Naive thymus-derived CD8-positive, alpha-beta T cell (primary cell): ENCODE results near the gene ARPC1B. TPM values are rescaled to one million over a fixed set of nuclear protein-coding genes. Genes with fewer than 3 reads are reported as not detected.
"Not testable (repeated sequence)": the region's sequence is repeated elsewhere in the genome, so short reads cannot be mapped to it uniquely, and the experiment has no call there.

Experiments
- ATAC-seq, 2 donors: fragments of 150-1000 bp; cut with Tn5 transposase in 1 of 2; sonication (Bioruptor Pico), chemical (Tn5 transposase) in 1 of 2; 1 replicate in 1 of 2; 2 replicates in 1 of 2; pipeline ENCODE4 v1.10.0; 2021; ENCODE audit warnings: mild to moderate bottlenecking in 2 of 2, moderate library complexity in 2 of 2
- POLR2A ChIA-PET: fragments of 350-600 bp; sonication (Branson Sonifier 250); formaldehyde crosslinking; loops from one replicate; lab custom pipeline; 2021; ENCODE audit warnings: antibody characterized with exemption; lab: Charles Lee
- DNase-seq, 10 donors: peaks; one replicate each; pipeline versions ENCODE4 v3.0.0 to v3.0.0-alpha.2; 2020 to 2022
- H3K27ac Mint-ChIP-seq, 10 donors: one replicate each; pipeline ENCODE4 v1.8.0; 2020 to 2022; ENCODE audit warnings: mild to moderate bottlenecking in 10 of 10, mixed read lengths in 10 of 10, moderate library complexity in 4 of 10, inconsistent platforms in 1 of 10
- H3K27me3 Mint-ChIP-seq, 5 donors: one replicate each; pipeline ENCODE4 v1.8.0; 2021 to 2022; ENCODE audit warnings: mixed read lengths in 5 of 5
- H3K36me3 Mint-ChIP-seq, 3 donors: one replicate each; pipeline ENCODE4 v1.8.0; 2020 to 2022; ENCODE audit warnings: mixed read lengths in 3 of 3, mild to moderate bottlenecking in 2 of 3, inconsistent platforms in 1 of 3
- H3K4me1 Mint-ChIP-seq, 4 donors: one replicate each; pipeline ENCODE4 v1.8.0; 2021 to 2022; ENCODE audit warnings: mixed read lengths in 4 of 4
- H3K4me3 Mint-ChIP-seq, 10 donors: one replicate each; pipeline ENCODE4 v1.8.0; 2020 to 2022; ENCODE audit warnings: mild to moderate bottlenecking in 10 of 10, mixed read lengths in 10 of 10, moderate library complexity in 6 of 10, inconsistent platforms in 1 of 10
- H3K9me3 Mint-ChIP-seq, 9 donors: one replicate each; pipeline ENCODE4 v1.8.0; 2020 to 2022; ENCODE audit warnings: mixed read lengths in 9 of 9, mild to moderate bottlenecking in 3 of 9, inconsistent platforms in 1 of 9, moderate library complexity in 1 of 9
- polyA plus RNA-seq, 3 donors: library from polyadenylated mRNA; unstranded; fragments of 300-500 nt; fragmentation: Illumina TruSeq; gene quantifications; one replicate each; pipeline ENCODE4 v1.2.3, GENCODE V29; 2021
- total RNA-seq, 8 experiments: library from RNA in 2 of 8; stranded (reverse) in 2 of 8; gene quantifications; one replicate each; pipeline ENCODE4 v1.2.3 and lab custom pipeline; 2021 to 2026

ARPC1B gene
- total and polyA plus RNA-seq, 5 experiments from 2014 or later, result 165 to 712 (median 597) TPM

- peak in 1 of 2 donors; percentile 13 for ATAC-seq
- H3K27me3 Mint-ChIP-seq, result no peaks in the 10 kb centered on the region
- no peak overlapping the region for H3K4me3 Mint-ChIP-seq
- POLR2A ChIA-PET, result no interaction called here
- H3K36me3 Mint-ChIP-seq, result peaks cover 0 to 85% (median 8%) of the 10 kb centered on the region in 3 donors
- peak overlapping the region in 2 of 10 donors; percentile 51 to 69 for H3K27ac Mint-ChIP-seq
- no peak for DNase-seq
- peaks cover 0 to 7% (median 2%) of the 10 kb centered on the region in 4 donors for H3K4me1 Mint-ChIP-seq
- no peaks in the 10 kb centered on the region for H3K9me3 Mint-ChIP-seq
Measured at GRCh38 chr7:99420986-99421385, 46.5 kb downstream of the ARPC1B start.

- Mint-ChIP-seq H3K4me3 (no peak overlapping the region), H3K27ac (peak overlapping the region in 6 of 10 donors; percentile 14 to 90 (median 64)), H3K36me3 (peaks cover 0 to 77% (median 5%) of the 10 kb centered on the region in 3 donors), H3K27me3 (no peaks in the 10 kb centered on the region), H3K4me1 (peaks cover 0 to 7% (median under 1%) of the 10 kb centered on the region in 4 donors), H3K9me3 (no peaks in the 10 kb centered on the region)
- POLR2A ChIA-PET, result interaction anchor here (0.6 to 0.7 kb wide), 4 partner anchors 16 to 105 kb away, joined by 3 to 4 read pairs (median 4); no protein-coding TSS in a partner anchor
- ATAC-seq, result no peak
- no peak for DNase-seq
Measured at GRCh38 chr7:99422186-99422585, 47.7 kb downstream of the ARPC1B start.

GRCh38 chr7:99422625-99423024, 48.1 kb downstream of the ARPC1B start:
- Mint-ChIP-seq H3K27me3 (no peaks in the 10 kb centered on the region), H3K4me1 (peaks cover 0 to 4% (median under 1%) of the 10 kb centered on the region in 4 donors), H3K27ac (peak overlapping the region in 3 of 10 donors; percentile 17 to 61 (median 55)), H3K36me3 (peaks cover 0 to 72% (median under 1%) of the 10 kb centered on the region in 3 donors), H3K4me3 (no peak overlapping the region), H3K9me3 (no peaks in the 10 kb centered on the region)
- ATAC-seq (no peak), DNase-seq (no peak)
- POLR2A ChIA-PET, result interaction anchor here (0.6 to 0.7 kb wide), 4 partner anchors 15 to 105 kb away, joined by 3 to 4 read pairs (median 4); no protein-coding TSS in a partner anchor

- no peaks in the 10 kb centered on the region for H3K9me3 Mint-ChIP-seq
- H3K36me3 Mint-ChIP-seq, result peaks cover 0 to 59% (median 1%) of the 10 kb centered on the region in 3 donors
- H3K27ac Mint-ChIP-seq, result peak overlapping the region in 2 of 10 donors; percentile 40 to 77
- POLR2A ChIA-PET, result interaction anchor here (0.9 to 1.1 kb wide), 2 partner anchors 25 to 53 kb away, joined by 3 to 6 read pairs; no protein-coding TSS in a partner anchor
- no peak for ATAC-seq
- DNase-seq, result no peak
- H3K4me1 Mint-ChIP-seq, result peaks cover 0 to 14% (median under 1%) of the 10 kb centered on the region in 4 donors
- H3K4me3 Mint-ChIP-seq, result no peak overlapping the region
- no peaks in the 10 kb centered on the region for H3K27me3 Mint-ChIP-seq
Measured at GRCh38 chr7:99424932-99425730, 50.6 kb downstream of the ARPC1B start.

- Mint-ChIP-seq H3K27me3 (no peaks in the 10 kb centered on the region), H3K4me3 (peak overlapping the region in 2 of 10 donors; percentile 11 to 13), H3K27ac (peak overlapping the region in 7 of 10 donors; percentile 40 to 84 (median 76)), H3K9me3 (no peaks in the 10 kb centered on the region), H3K4me1 (peaks cover 0 to 9% (median 1%) of the 10 kb centered on the region in 4 donors), H3K36me3 (peaks cover 0 to 64% (median 6%) of the 10 kb centered on the region in 3 donors)
- DNase-seq (peak in 5 of 10 donors; percentile 8 to 40 (median 25)), ATAC-seq (peak; percentile 69 to 87)
- POLR2A ChIA-PET, result no interaction called here
Measured at GRCh38 chr7:99428972-99429566, 54.5 kb downstream of the ARPC1B start.

DNA sequence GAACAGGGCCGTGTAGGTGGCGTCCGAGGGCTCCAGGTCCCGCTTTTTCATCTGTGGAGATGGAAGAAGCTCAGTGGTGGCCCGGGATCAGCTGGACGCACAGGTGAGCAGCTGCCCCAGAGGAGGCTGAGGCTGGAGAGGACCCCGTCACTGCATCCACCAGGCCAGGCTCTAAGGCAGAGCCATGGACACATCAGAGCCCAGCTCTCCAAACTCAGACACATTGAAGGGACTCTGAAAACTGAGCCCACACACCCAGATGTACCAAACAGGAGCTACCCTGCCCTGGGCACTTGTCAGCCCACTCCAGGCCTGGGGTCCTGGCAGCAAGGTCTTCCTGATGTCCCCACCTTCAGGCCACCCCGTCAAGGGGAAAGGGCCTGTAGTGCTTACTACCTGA, 55.2 kb downstream of the ARPC1B start:
- Mint-ChIP-seq H3K27me3 (no peaks in the 10 kb centered on the region), H3K9me3 (no peaks in the 10 kb centered on the region), H3K4me1 (peaks cover 0 to 9% (median 1%) of the 10 kb centered on the region in 4 donors), H3K36me3 (peaks cover 0 to 66% (median 6%) of the 10 kb centered on the region in 3 donors), H3K27ac (no peak overlapping the region), H3K4me3 (no peak overlapping the region)
- POLR2A ChIA-PET, result no interaction called here
- ATAC-seq (no peak), DNase-seq (no peak)

GRCh38 chr7:99431756-99432540, 57.4 kb downstream of the ARPC1B start:
- peaks cover 0 to 58% (median 9%) of the 10 kb centered on the region in 3 donors for H3K36me3 Mint-ChIP-seq
- peak in 1 of 10 donors; percentile 15 for DNase-seq
- H3K9me3 Mint-ChIP-seq, POLR2A ChIA-PET, H3K27me3 Mint-ChIP-seq, H3K4me3 Mint-ChIP-seq, ATAC-seq: not testable (repeated sequence)
- H3K4me1 Mint-ChIP-seq, result peaks cover 0 to 14% (median 5%) of the 10 kb centered on the region in 4 donors
- H3K27ac Mint-ChIP-seq, result peak overlapping the region in 2 of 10 donors; percentile 53 to 58

GRCh38 chr7:99433158-99433557, 58.6 kb downstream of the ARPC1B start:
- H3K9me3 Mint-ChIP-seq, result no peaks in the 10 kb centered on the region
- peaks cover 0 to 22% (median 11%) of the 10 kb centered on the region in 4 donors for H3K4me1 Mint-ChIP-seq
- H3K36me3 Mint-ChIP-seq, result peaks cover 0 to 53% (median 9%) of the 10 kb centered on the region in 3 donors
- DNase-seq (peak in 1 of 10 donors; percentile 58), ATAC-seq (no peak)
- H3K27ac Mint-ChIP-seq, result peak overlapping the region in 2 of 10 donors; percentile 53 to 68
- no peaks in the 10 kb centered on the region for H3K27me3 Mint-ChIP-seq
- no peak overlapping the region for H3K4me3 Mint-ChIP-seq
- POLR2A ChIA-PET, result interaction anchor here (0.5 to 0.6 kb wide), 2 partner anchors 17 to 54 kb away, joined by 3 to 5 read pairs; no protein-coding TSS in a partner anchor

DNA sequence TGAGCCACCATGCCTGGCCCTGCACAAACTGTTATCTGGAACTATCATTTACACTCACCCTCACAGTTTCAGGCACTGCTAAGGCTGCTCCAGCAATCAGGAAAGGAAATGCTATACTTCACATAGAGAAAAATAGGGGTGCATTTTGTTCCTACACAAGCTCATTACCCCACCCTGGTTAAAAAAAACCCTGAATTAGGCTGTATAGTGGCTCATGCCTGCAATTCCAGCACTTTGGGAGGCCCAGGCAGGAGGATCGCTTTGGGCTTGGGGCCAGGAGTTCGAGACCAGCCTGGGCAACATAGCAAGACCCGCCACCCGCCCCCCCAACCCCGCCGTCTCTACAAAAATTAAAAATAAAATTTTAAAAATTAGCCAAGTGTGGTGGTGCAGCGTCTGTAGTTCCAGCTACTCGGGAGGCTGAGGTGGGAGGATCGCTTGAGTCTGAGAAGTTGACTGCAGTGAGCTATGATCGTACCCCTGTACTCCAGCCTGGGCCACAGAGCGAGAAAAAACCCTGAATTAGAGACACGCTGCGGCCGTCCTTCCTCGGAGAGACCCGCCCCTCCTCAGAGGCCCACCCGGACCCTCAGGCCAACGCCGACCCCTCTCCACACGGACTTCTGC, 63.5 kb downstream of the ARPC1B start:
- DNase-seq (no peak), ATAC-seq (peak; percentile 27 to 46)
- Mint-ChIP-seq H3K4me3 (peak overlapping the region; percentile 90 to 99 (median 96)), H3K27me3 (no peaks in the 10 kb centered on the region), H3K4me1 (peaks cover 20 to 46% (median 40%) of the 10 kb centered on the region in 4 donors), H3K36me3 (peaks cover 0 to 30% (median 10%) of the 10 kb centered on the region in 3 donors), H3K27ac (peak overlapping the region; percentile 87 to 97 (median 96)), H3K9me3 (no peaks in the 10 kb centered on the region)
- POLR2A ChIA-PET, result interaction anchor here (0.5 to 3.2 kb wide), 12 partner anchors 15 to 122 kb away, joined by 3 to 24 read pairs (median 4); partner anchors contain the start of genes ATP5MF, BUD31, FAM200A and PDAP1

DNA sequence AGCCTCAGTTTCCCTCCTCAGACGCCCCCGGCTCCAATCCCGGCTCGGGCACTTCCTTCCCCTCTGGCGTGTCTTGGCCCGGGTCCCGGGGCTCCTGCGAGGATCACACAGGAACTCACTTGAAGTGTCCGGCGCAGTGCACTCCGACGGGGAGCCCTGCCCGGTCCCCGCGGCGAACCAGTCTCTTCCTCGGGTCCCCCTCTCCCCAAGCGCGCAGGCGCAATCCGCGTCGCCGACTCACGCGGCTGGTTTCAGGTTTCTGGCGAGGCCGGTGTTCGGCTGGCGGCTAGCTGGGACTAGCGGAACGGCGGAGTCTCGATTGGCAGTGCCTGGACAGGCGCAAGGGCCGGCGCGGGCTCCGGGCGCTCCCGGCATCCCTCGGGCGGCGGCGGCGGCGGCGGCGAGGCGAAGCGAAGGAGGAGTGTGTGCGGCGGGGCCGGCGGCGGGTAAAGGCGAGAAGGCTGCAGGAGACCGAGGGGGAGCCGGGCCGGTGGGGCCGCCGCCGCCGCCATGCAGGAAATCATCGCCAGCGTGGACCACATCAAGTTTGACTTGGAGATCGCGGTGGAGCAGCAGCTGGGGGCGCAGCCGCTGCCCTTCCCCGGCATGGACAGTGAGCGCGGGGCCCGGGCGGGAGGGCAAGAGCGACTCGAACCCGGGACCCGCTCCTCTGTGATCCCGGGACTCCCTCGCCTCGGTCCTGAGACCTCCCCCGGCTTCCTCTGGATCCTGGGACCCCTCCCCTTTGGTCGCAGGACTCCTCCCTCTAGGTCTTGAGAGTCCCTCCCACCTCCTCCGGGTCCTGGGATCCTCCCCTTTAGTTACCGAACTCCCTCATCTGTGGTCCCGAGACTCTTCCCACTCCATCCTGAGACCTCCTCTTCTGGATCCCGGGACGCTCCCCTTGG, 64.3 kb downstream of the ARPC1B start, which contains the start of the genes CPSF4 and PTCD1:
Gene CPSF4, plus strand, starts transcription at position 371 of the 908 bp plus-strand sequence. Its CDS starts 140 bp downstream, at position 511.
Gene PTCD1, minus strand, starts transcription at position 226 of the 908 bp plus-strand sequence. CDS start 3,556 bp downstream, outside the sequence.
- Mint-ChIP-seq H3K4me3 (peak within 1 kb of the TSS; percentile 90 to 99 (median 96)), H3K9me3 (no peaks in the 10 kb centered on the region), H3K27ac (peak within 1 kb of the TSS; percentile 91 to 98 (median 96)), H3K4me1 (peaks cover 22 to 50% (median 43%) of the 10 kb centered on the region in 4 donors), H3K27me3 (no peaks in the 10 kb centered on the region), H3K36me3 (peaks cover 0 to 29% (median 7%) of the 10 kb centered on the region in 3 donors)
- ATAC-seq, result peak; percentile 83 to 89
- peak; percentile 72 to 91 (median 80) for DNase-seq
- POLR2A ChIA-PET, result interaction anchor here (0.5 to 3.2 kb wide), 12 partner anchors 27 to 121 kb away, joined by 3 to 24 read pairs (median 4); partner anchors contain the start of genes ATP5MF, BUD31, FAM200A and PDAP1
